ACC112 (cell line): ENCODE results near the gene REXO5.

Source experiments
- H2AFZ ChIP-seq: fragments of 200-600 bp; sonication (generic); one replicate; pipeline ENCODE4 v1.6.0; 2017; ENCODE audit warnings: antibody characterized with exemption, low read length; ENCODE audit not compliant: unreplicated experiment
- H3K27ac ChIP-seq: fragments of 200-600 bp; sonication (generic); 2 replicates; pipeline ENCODE4 v1.5.1; 2014; ENCODE audit warnings: low read depth, mild to moderate bottlenecking, antibody characterized with exemption, low read length, moderate library complexity
- H3K27me3 ChIP-seq: fragments of 200-600 bp; sonication (generic); 2 replicates; pipeline ENCODE4 v1.6.1; 2014; ENCODE audit warnings: mild to moderate bottlenecking, antibody characterized with exemption, low read length, moderate library complexity, mixed read lengths; ENCODE audit not compliant: insufficient read depth
- H3K36me3 ChIP-seq: fragments of 200-600 bp; sonication (generic); 2 replicates; pipeline ENCODE4 v1.6.1; 2016; ENCODE audit warnings: mild to moderate bottlenecking, antibody characterized with exemption, low read length, moderate library complexity, mixed read lengths; ENCODE audit not compliant: insufficient read depth
- H3K4me1 ChIP-seq: fragments of 200-600 bp; sonication (generic); one replicate; pipeline ENCODE4 v1.6.1; 2016; ENCODE audit warnings: low read length, mixed read lengths; ENCODE audit not compliant: insufficient read depth, unreplicated experiment, control insufficient read depth
- H3K4me3 ChIP-seq: fragments of 200-600 bp; sonication (generic); 2 replicates; pipeline ENCODE4 v1.5.1; 2014; ENCODE audit warnings: mild to moderate bottlenecking, low read depth, low read length
- H3K79me2 ChIP-seq: fragments of 200-600 bp; sonication (generic); one replicate; pipeline ENCODE4 v1.6.0; 2016; ENCODE audit warnings: low read length; ENCODE audit not compliant: control insufficient read depth, unreplicated experiment, insufficient read depth

REXO5 gene

GRCh38 chr16:20871941-20872815 lies 65.9 kb downstream of the REXO5 start:
- peaks cover 94% of the 10 kb centered on the region for H3K79me2 ChIP-seq
- H3K36me3 ChIP-seq: no peaks in the 10 kb centered on the region; the same call in 1 of the 2 replicates
- H3K27me3 ChIP-seq: no peaks in the 10 kb centered on the region
- H3K27ac ChIP-seq: no peak overlapping the region
- peaks cover 38% of the 10 kb centered on the region for H3K4me1 ChIP-seq
- H2AFZ ChIP-seq: no peak overlapping the region
- no peak overlapping the region for H3K4me3 ChIP-seq

DNA sequence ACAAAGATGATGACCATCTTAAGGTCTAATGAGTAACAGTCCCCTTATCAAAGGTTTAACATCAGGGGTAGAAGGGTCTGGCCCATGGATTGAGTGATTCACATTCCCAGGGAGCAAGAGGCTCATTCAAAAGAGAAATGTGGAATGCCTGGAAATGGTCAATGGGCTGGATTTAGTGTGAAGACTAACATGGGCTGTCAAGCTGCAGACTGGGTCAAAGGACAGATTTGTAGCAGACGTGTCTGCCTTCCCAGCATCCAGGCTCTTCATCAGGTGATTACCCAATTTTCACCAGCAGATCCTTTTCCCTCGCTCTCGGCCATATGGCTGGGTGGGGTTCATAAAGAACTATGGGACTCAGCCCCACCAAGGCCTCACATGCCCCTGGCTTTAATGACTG lies 67.0 kb downstream of the REXO5 start:
- Histone ChIP-seq H2AFZ (no peak overlapping the region), H3K4me3 (no peak overlapping the region), H3K27ac (no peak overlapping the region), H3K4me1 (peaks cover 28% of the 10 kb centered on the region), H3K79me2 (peaks cover 94% of the 10 kb centered on the region), H3K36me3 (no peaks in the 10 kb centered on the region; the same call in 1 of the 2 replicates), H3K27me3 (no peaks in the 10 kb centered on the region)

DNA sequence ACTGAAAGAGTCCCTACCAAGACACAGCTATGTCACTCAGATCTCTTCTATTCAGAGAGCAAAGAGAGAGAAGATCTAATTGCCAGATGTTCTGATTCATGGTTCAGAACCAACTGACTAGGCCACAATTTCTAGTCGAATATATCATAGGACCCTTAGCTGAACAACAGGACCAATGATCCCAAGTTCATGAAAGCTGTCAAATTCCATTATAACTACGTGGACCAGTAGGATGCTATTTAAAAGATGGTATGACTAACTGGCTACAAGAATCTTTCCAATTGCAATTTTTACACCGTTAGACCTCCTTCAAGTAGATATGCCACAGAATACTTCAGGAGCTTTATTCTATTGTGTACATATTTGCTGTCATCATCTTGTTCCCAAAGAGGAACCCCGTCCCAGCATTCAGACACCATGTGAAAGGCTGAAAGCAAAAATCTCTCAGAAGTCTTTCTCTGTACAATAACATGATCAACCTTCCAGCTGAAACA lies 67.8 kb downstream of the REXO5 start:
- H3K4me1 ChIP-seq: peaks cover 28% of the 10 kb centered on the region
- H2AFZ ChIP-seq: no peak overlapping the region
- H3K27me3 ChIP-seq: no peaks in the 10 kb centered on the region
- H3K79me2 ChIP-seq: peaks cover 92% of the 10 kb centered on the region
- H3K27ac ChIP-seq: no peak overlapping the region
- H3K4me3 ChIP-seq: no peak overlapping the region
- no peaks in the 10 kb centered on the region; the same call in 1 of the 2 replicates for H3K36me3 ChIP-seq

DNA sequence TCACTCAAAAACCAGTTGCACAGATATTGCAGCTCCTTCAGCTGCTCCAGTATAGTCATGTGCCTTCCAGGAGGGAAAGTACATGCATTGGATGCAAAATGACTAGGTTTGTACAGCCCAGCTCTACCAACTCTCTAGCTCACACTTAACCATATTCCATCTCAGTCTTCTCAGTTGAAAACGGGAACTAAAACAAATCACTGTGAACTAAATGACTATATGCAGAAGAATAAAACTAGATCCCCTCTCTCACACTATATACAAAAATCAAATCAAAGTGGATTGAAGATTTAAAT lies 69.0 kb downstream of the REXO5 start:
- H3K27ac ChIP-seq: no peak overlapping the region
- H3K79me2 ChIP-seq: peaks cover 91% of the 10 kb centered on the region
- no peak overlapping the region for H3K4me3 ChIP-seq

GRCh38 chr16:20878682-20879147 lies 72.4 kb downstream of the REXO5 start:
- Histone ChIP-seq H3K27ac (peak overlapping the region; percentile 69), H3K27me3 (no peaks in the 10 kb centered on the region), H3K4me3 (peak overlapping the region; percentile 10; the same call in 1 of the 2 replicates), H2AFZ (no peak overlapping the region), H3K36me3 (peaks cover 5% of the 10 kb centered on the region), H3K4me1 (peaks cover 52% of the 10 kb centered on the region), H3K79me2 (peaks cover 87% of the 10 kb centered on the region)

More for the DNA sequence above, 69.0 kb downstream of the REXO5 start:
- H3K27me3 ChIP-seq: no peaks in the 10 kb centered on the region
- H3K4me1 ChIP-seq: peaks cover 37% of the 10 kb centered on the region
- no peak overlapping the region for H2AFZ ChIP-seq
- H3K36me3 ChIP-seq: no peaks in the 10 kb centered on the region; the same call in 1 of the 2 replicates

GRCh38 chr16:20879175-20880040 lies 73.1 kb downstream of the REXO5 start:
- H3K4me3 ChIP-seq: peak overlapping the region; percentile 10
- peaks cover 87% of the 10 kb centered on the region for H3K79me2 ChIP-seq
- peaks cover 5% of the 10 kb centered on the region for H3K36me3 ChIP-seq
- H3K27ac ChIP-seq: peak overlapping the region; percentile 69
- no peak overlapping the region for H2AFZ ChIP-seq
- peaks cover 52% of the 10 kb centered on the region for H3K4me1 ChIP-seq
- H3K27me3 ChIP-seq: no peaks in the 10 kb centered on the region

DNA sequence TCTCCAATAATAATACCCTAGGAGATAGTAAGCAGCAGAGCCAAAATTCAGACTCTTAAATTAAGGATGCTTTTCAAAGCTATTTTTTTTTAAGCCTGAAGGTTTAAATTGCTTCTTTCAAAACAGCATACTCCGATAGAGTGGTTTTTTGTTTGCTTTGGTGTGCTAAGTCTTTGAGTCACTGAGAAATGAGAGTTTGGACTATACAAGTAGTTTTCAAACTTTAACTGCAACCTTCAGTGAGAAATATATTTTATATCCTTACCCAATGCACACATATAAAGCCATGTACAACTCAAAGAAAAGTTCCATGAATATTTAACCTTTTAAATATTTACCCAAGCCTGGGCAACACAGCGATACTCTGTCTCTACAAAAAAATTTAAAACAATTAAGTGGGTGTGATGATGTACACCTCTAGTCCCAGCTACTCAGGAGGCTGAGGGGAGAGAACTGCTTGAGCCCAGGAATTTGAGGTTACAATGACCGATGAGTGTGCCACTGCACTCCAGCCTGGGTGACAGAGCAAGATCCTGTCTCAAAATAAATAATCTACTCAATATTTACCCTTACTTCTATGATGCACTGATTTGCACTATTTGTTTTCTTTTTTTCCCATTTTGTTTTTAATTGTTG lies 74.7 kb downstream of the REXO5 start:
- no peak overlapping the region for H2AFZ ChIP-seq
- no peak overlapping the region for H3K4me3 ChIP-seq
- peaks cover 50% of the 10 kb centered on the region for H3K4me1 ChIP-seq
- peaks cover 11% of the 10 kb centered on the region for H3K36me3 ChIP-seq
- peak overlapping the region; percentile 21; the same call in 1 of the 2 replicates for H3K27ac ChIP-seq
- peaks cover 89% of the 10 kb centered on the region for H3K79me2 ChIP-seq
- H3K27me3 ChIP-seq: no peaks in the 10 kb centered on the region

- H3K27ac ChIP-seq: 0 out of 2 replicates have a peak overlapping the region, but pooled peaks have one; percentile 21
- H3K27me3 ChIP-seq: no peaks in the 10 kb centered on the region
- no peak overlapping the region for H2AFZ ChIP-seq
- H3K79me2 ChIP-seq: peaks cover 89% of the 10 kb centered on the region
- peaks cover 11% of the 10 kb centered on the region for H3K36me3 ChIP-seq
- no peak overlapping the region for H3K4me3 ChIP-seq
- H3K4me1 ChIP-seq: peaks cover 50% of the 10 kb centered on the region
Observed at GRCh38 chr16:20881503-20881878, 75.2 kb downstream of the REXO5 start.

- Histone ChIP-seq H3K27me3 (no peaks in the 10 kb centered on the region), H3K4me3 (0 out of 2 replicates have a peak overlapping the region, but pooled peaks have one; percentile 27), H3K4me1 (peaks cover 44% of the 10 kb centered on the region), H3K79me2 (peaks cover 86% of the 10 kb centered on the region), H2AFZ (no peak overlapping the region), H3K27ac (peak overlapping the region; percentile 50), H3K36me3 (peaks cover 11% of the 10 kb centered on the region; the same call in 1 of the 2 replicates)
Observed at GRCh38 chr16:20883554-20884239, 77.4 kb downstream of the REXO5 start.

DNA sequence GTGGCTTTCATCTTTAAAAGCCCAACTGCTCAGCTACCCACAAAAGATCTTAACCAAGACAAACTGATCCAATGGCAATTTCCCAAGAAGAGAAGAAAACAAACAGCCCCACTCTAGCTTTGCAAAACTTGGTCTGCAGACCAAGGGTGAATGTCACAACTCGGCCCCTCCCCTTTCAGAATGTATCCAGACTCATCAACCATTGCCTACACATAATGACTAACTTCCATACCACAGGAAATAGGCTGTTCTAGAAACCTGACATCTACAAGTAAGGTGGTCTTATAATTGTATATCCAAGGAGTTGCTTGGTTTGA lies 77.9 kb downstream of the REXO5 start:
- Histone ChIP-seq H2AFZ (no peak overlapping the region), H3K4me3 (no peak overlapping the region), H3K4me1 (peaks cover 39% of the 10 kb centered on the region), H3K27ac (peak overlapping the region; percentile 50), H3K36me3 (peaks cover 11% of the 10 kb centered on the region; the same call in 1 of the 2 replicates), H3K79me2 (peaks cover 84% of the 10 kb centered on the region), H3K27me3 (no peaks in the 10 kb centered on the region)
